GM10847 (cell line): Measurements from ENCODE around the gene KIF5A.

ENCODE experiments used
- POLR2A ChIP-seq: IDR thresholded peaks from 2 replicates; pipeline ENCODE4 v1.6.1; 2011; ENCODE audit not compliant: insufficient read length; ENCODE audit errors: extremely low read depth

The KIF5A gene

GRCh38 chr12:57614178-57614947, 64.5 kb downstream of the KIF5A start:
- no peak for TF ChIP-seq POLR2A

GRCh38 chr12:57614948-57615500, 65.2 kb downstream of the KIF5A start:
- TF ChIP-seq POLR2A: no peak

GRCh38 chr12:57615637-57616036, 65.8 kb downstream of the KIF5A start:
- no peak for TF ChIP-seq POLR2A

GRCh38 chr12:57616383-57617101, 66.7 kb downstream of the KIF5A start:
- no peak for TF ChIP-seq POLR2A

GRCh38 chr12:57617942-57618341, 68.1 kb downstream of the KIF5A start:
- TF ChIP-seq POLR2A: no peak

GRCh38 chr12:57618966-57619433, 69.2 kb downstream of the KIF5A start:
- no peak for TF ChIP-seq POLR2A

- TF ChIP-seq POLR2A: no peak
Measured at GRCh38 chr12:57619434-57620244, 69.8 kb downstream of the KIF5A start.

- TF ChIP-seq POLR2A: no peak
Measured at GRCh38 chr12:57620245-57620935, 70.5 kb downstream of the KIF5A start.

- no peak for TF ChIP-seq POLR2A
Measured at GRCh38 chr12:57620936-57621496, 71.2 kb downstream of the KIF5A start.

- TF ChIP-seq POLR2A: no peak
Measured at GRCh38 chr12:57621497-57622292, 71.9 kb downstream of the KIF5A start.

- no peak for TF ChIP-seq POLR2A
Measured at GRCh38 chr12:57622293-57623245, 72.7 kb downstream of the KIF5A start.

GRCh38 chr12:57623385-57623784, 73.5 kb downstream of the KIF5A start:
- TF ChIP-seq POLR2A: no peak
